GM21423 (cell line): ENCODE measurements around the gene CCDC116.
A peak's percentile ranks its signal among the peaks of the same experiment; 100 is the strongest.

Experiments
- ATAC-seq: cut with Tn5 transposase; IDR thresholded peaks from one replicate; pipeline ENCODE4 v1.9.1; 2021; ENCODE audit warnings: mild to moderate bottlenecking, moderate library complexity; ENCODE audit not compliant: unreplicated experiment

Gene CCDC116

GRCh38 chr22:21650823-21651520 is 18.4 kb downstream of the CCDC116 start:
- no peak for ATAC-seq

- ATAC-seq = no peak
Measured at GRCh38 chr22:21651521-21652009, 19.0 kb downstream of the CCDC116 start.

GRCh38 chr22:21652010-21652546 is 19.5 kb downstream of the CCDC116 start:
- peak; percentile 82 for ATAC-seq

- ATAC-seq = no peak
Measured at GRCh38 chr22:21652547-21653545, 20.3 kb downstream of the CCDC116 start.

- ATAC-seq = no peak
Measured at GRCh38 chr22:21657020-21657359, 24.4 kb downstream of the CCDC116 start.

- peak; percentile 66 for ATAC-seq
Measured at GRCh38 chr22:21657360-21658032, 24.9 kb downstream of the CCDC116 start.

- ATAC-seq = no peak
Measured at GRCh38 chr22:21659864-21660525, 27.4 kb downstream of the CCDC116 start.

GRCh38 chr22:21660904-21661303 is 28.3 kb downstream of the CCDC116 start:
- ATAC-seq = no peak

- no peak for ATAC-seq
Measured at GRCh38 chr22:21661991-21662390, 29.4 kb downstream of the CCDC116 start.

GRCh38 chr22:21663738-21664137 is 31.2 kb downstream of the CCDC116 start:
- ATAC-seq = no peak

GRCh38 chr22:21665047-21665851 is 32.7 kb downstream of the CCDC116 start:
- no peak for ATAC-seq

- ATAC-seq = no peak
Measured at GRCh38 chr22:21666786-21667185, 34.2 kb downstream of the CCDC116 start.

- no peak for ATAC-seq
Measured at GRCh38 chr22:21669026-21669425, 36.5 kb downstream of the CCDC116 start.

GRCh38 chr22:21672107-21672629 is 39.6 kb downstream of the CCDC116 start:
- no peak for ATAC-seq

- no peak for ATAC-seq
Measured at GRCh38 chr22:21673534-21674321, 41.2 kb downstream of the CCDC116 start.

- ATAC-seq = no peak
Measured at GRCh38 chr22:21674638-21675245, 42.2 kb downstream of the CCDC116 start.

- no peak for ATAC-seq
Measured at GRCh38 chr22:21677606-21678443, 45.3 kb downstream of the CCDC116 start.
